GM18858 (cell line): ENCODE measurements around the gene GPBP1L1.
"Not testable (repeated sequence)": the region's sequence is repeated elsewhere in the genome, so short reads cannot be mapped to it uniquely, and the experiment has no call there.

ENCODE experiments used
- ATAC-seq: cut with Tn5 transposase; IDR thresholded peaks from one replicate; pipeline ENCODE4 v1.9.1; 2021; ENCODE audit not compliant: unreplicated experiment

GPBP1L1 gene, protein sequence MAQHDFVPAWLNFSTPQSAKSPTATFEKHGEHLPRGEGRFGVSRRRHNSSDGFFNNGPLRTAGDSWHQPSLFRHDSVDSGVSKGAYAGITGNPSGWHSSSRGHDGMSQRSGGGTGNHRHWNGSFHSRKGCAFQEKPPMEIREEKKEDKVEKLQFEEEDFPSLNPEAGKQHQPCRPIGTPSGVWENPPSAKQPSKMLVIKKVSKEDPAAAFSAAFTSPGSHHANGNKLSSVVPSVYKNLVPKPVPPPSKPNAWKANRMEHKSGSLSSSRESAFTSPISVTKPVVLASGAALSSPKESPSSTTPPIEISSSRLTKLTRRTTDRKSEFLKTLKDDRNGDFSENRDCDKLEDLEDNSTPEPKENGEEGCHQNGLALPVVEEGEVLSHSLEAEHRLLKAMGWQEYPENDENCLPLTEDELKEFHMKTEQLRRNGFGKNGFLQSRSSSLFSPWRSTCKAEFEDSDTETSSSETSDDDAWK

DNA sequence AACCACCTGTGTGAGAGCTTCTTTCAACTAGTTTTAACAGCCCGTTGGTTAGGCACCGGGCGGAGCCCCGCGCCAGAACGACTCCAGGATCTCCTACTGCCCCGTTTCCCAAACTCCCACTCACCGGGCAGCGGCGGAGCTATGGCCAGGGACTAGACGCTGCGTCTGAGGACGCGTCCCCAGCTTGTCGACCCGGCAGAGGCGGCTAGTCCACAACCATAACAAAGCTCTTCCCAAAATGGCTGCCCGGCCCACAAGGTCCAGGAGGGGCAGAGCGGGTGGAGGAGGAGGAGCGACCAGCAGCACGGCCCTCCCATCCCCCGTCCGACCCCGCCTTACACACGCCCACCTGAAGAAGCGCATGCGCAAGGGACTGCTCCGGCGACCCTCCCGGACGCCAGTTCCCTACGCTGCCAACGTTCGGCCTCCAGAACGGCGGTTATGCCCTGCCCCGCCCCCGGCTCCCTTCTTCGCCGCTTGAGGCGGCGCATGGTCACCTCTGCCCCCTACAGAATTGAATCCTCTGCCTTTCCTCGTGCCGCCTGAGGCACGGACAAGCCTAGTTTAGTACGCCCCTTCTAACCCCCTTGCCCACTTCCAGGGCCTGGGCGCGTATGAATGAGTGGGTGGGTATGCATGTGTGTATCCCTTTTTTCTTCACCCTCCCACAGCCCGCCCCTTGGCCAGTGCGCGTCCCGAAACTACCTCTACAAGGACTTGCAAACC is at the start of gene GPBP1L1:
GPBP1L1 (minus strand) TSS at position 246 of the 726 bp plus-strand sequence. CDS start 27,446 bp downstream, outside the sequence.
- ATAC-seq: peak; percentile 28

DNA sequence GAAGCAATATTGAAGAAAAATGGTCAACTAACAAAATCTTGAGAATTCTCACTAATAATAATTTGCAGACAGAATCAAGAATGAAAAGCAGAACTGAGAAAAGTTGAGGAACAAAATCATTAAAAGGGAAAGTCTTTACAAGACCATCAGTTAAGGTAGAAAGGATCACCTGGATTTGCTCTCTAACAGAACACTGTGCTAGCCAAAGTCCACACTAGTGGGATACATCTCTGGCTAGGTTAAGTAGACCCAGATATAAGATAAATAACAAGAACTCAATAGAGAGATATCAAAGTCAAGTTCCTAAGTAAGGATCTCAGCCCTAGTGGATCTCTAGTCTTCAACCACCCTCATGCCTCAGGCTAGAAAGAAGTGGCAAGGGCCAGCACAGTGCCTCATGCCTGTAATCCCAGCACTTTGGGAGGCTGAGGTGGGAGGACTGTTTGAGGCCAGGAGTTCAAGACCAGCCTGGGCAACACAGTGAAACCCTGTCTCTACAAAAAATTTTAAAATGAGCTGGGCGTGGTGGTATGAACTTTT is 44.5 kb upstream of the GPBP1L1 start:
- no peak for ATAC-seq

DNA sequence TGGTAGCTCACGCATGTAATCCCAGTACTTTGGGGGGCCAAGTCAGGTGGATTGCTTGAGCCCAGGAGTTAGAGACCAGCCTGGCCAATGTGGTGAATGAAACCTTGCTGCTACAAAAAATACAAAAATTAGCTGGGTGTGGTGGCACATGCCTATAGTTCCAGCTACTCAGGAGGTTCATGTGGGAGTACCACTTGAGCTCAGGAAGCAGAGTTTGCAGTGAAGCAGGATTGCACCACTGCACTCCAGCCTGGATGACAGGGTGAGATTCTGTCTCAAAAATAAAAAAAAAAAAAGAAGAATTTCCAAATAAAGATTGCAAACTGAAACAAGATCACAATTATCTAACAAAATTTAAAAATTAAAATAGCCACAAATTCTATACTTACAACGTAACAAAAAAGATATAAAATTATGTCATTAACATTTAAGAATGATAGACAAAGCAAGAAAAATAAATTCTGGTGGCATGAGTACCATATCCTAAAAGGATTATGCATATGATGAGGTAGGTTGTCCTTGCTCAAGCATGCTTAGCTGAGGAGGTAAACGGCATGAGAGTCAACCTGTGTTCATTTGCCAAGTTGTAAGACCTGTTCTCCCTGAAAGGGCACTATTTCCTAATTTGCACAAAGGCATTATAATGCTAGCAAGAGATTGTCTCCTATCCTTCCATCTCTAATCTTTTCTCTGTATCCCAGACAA is 43.9 kb upstream of the GPBP1L1 start:
- ATAC-seq: no peak

DNA sequence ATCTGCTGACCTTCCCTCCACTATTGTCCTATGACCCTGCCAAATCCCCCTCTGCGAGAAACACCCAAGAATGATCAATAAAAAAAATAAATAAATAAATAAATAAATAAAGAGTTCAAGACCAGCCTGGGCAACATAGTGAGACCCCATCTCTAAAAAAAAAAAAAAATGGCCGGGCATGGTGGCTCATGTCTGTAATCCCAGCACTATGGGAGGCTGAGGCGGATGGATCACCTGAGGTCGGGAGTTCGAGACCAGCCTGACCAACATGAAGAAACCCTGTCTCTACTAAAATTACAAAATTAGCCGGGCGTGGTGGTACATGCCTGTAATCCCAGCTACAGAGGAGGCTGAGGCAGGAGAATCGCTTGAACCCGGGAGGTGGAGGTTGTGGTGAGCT is 39.7 kb upstream of the GPBP1L1 start:
- not testable (repeated sequence) for ATAC-seq

- ATAC-seq: no peak
These were observed 37.1 kb upstream of the GPBP1L1 start for GRCh38 chr1:45723248-45723930.

GRCh38 chr1:45722809-45723208 is 36.5 kb upstream of the GPBP1L1 start:
- no peak for ATAC-seq

GRCh38 chr1:45721207-45721606 is 34.9 kb upstream of the GPBP1L1 start:
- no peak for ATAC-seq

DNA sequence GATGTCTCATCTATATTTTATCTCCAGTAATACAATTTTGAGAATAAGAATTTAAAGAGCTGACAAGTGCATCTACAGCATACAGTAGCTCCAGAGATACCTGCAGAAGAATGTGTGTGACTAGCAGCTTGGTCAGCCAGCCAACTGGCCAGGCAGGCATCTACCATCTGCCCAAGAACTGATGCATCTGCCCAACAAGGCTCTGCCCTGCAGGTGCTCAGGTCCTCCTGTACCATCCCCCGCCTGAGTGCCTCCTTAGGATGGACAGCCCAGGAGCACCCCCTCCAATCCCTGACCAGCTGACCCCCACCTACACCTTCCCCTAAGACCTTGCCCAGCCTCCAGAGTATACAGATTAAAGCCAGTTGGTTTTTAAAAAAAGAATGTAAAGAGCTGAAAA is 32.0 kb upstream of the GPBP1L1 start:
- ATAC-seq: no peak

DNA sequence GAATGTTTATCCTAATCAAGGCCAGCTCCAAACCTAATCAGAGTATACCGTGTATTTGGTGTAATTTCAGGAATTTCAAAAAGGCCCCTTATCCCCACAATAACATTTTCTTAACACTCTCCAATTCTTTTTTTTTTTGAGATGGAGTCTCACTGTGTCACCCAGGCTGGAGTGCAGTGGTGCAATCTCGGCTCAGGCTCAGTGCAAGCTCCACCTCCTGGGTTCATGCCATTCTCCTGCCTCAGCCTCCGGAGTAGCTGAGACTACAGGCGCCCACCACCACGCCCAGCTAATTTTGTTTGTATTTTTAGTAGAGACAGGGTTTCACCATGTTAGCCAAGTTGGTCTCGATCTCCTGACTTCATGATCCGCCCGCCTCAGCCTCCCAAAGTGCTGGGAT is 31.1 kb upstream of the GPBP1L1 start:
- not testable (repeated sequence) for ATAC-seq

DNA sequence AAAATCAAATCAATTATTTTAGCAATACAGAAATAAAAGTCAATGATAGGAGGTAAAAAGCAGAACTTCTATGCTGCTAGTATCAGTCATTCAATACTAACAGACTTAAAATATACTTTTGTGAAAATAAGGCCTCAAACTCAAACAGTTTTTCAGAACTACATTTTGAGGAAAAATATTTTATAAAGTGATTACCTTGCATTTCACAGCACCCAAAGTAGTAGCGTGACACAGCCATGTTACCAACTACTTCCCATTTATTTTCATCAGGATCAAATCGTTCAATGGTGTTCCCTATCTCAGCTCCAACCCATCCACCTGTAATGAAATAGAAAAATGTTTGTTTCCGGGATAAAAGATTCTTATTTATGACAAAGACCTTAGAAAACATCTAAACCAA is 30.4 kb upstream of the GPBP1L1 start:
- ATAC-seq: no peak

GRCh38 chr1:45713711-45714110 is 27.4 kb upstream of the GPBP1L1 start:
- ATAC-seq: no peak

DNA sequence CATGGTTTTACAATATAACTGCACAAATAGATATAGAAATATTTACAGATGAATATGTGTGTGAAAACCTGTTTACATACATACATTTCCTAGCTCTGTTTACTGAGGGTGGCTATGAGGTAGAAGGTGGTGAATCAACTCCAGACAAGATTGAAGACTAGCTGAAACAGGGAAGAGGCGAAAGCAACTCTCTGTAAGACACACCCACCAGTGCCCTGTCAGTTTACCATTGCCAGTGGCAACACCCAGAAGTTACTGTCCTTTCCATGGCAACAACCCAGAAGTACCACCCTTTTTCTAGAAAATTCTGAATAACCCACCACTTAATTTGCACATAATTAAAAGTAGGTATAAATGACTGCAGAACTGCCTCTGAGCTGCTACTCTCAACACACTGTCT is 18.3 kb upstream of the GPBP1L1 start:
- ATAC-seq: no peak

GRCh38 chr1:45694823-45695222 is 8.5 kb upstream of the GPBP1L1 start:
- ATAC-seq: no peak

- not testable (repeated sequence) for ATAC-seq
These were observed 7.5 kb upstream of the GPBP1L1 start for GRCh38 chr1:45693811-45694210.

DNA sequence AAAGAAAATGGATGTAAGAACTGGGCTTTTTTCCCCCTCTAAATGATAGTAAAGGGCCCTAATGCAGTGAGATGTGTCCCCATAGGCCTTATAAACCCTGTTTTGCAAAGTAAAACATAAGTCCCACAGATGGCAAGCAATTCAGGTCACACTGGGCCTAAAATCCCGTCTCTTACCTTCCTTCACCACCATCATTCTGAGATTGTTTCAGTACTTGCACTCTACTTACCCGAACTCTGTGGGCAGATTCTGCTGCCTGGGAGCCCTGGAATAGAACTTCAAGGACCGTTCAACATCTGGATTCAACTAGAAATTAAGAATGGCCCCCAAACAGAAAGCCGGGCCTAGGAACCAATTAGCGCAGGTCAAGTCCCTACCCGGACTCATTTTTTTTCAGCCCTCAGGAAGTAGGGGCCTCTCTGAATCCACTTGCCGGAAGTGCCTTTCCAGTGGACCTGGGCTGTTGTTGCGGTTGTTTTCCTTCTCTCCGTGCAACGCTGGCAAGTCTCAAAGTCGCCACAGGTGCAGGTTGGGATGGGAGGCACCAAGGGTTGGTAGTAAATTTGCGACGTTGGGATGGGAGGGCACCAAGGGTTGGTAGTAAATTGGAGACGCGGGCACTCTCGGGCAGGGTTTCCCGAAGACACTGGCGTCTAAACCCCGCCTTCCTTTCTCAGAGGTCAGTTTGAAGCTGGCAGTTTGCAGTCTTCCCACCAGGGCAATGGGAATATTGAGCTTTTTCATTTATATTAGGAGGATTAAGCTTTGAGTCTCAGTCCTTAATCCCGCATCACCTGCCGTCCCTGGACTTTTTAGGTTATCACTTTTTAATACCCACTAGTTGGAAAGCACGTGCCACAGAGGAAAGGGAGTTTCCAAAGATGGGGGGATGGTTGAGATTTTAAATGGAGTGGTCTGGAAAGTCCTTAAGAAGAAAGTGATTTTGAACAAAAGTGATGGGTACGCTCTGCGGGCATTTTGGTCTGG is 1.7 kb upstream of the GPBP1L1 start, which contains the start of gene TMEM69:
TMEM69 (plus strand) TSS at position 428 of the 987 bp plus-strand sequence. CDS start 2,888 bp downstream, outside the sequence.
- ATAC-seq: no peak

DNA sequence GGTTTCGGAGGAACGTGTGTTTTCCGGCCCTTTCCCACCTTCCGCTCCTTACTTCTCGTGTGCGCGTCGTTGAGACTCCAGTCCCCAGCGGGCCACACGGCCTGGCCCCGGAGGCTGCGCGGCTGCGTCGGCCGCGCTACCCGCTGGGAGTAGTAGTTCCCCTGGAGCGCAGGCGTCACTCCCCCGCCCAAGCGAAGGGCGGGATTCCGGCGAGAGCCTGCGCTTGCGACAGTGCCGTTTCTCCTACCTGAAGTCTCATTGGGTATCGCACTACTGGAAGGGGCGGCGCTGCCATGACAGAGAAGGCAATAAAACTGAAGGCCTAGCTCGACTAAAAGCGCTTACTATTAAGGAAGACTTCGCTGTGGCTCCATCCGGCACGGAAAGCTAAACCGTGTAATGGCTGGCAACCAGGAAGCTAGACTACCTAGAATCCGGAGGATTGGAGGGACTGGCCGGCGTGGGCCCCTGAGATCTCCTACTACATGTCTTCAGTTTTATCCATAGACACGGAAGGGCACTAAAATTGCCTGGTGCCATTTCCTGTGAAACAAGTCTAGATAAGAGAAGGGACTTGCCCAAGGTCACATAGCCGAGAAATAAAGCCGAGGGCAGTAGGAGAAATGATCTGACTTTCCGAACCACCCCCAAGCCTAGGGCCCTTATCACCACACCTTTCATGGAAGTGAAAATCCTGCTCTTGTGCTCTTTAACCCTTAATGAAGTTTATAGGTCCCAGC is 851 bp upstream of the GPBP1L1 start:
- peak; percentile 78 for ATAC-seq

DNA sequence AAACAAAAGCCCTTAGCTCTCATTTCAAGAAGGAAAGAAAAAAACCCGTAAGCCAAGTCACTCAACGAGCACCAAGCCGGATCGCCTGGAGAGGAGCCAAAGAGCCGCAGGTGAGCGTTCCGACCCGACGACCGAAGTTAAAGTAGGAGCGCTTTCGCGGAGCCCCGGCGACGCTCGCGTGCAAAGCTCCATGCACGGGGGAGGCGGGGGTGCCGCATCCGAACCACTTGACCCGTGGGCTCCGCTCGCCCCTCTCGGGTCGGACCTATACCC is 382 bp downstream of the GPBP1L1 start:
- ATAC-seq: no peak

GRCh38 chr1:45685308-45686014 is 872 bp downstream of the GPBP1L1 start:
- no peak for ATAC-seq
